ENCODE results near the gene OTOF. TPM values are rescaled to one million over a fixed set of nuclear protein-coding genes. Genes with fewer than 3 reads are reported as not detected.

OTOF gene
- total and polyA plus RNA-seq, 2 of the 4 experiments (the other 2 are of a cell fraction), result 0.03 TPM; not detected in 1

DNA sequence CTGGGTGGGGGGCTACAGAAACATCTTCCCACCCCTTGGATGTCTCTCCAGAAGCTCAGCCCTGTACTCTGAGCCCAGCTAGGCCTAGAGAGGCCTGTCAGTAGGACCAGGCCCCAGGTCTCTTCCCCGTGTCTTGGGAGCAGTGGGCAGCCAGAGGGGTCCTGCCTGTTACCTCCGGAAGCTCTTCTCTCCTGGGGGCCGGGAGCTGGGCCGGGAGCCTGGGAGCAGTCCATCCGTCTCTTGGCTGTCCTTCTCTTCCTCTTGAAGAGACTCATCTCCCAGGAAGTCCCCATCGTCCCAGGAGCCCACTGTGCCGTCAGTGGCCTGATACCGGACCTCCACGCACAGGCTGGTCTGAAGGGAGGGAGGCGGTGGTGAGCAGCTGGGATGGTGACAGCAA is 38.3 kb upstream of the OTOF start:
- in situ Hi-C loops (cut with MboI; ENCODE audit: low sequenced_read_pairs), result no loop called here
- Histone ChIP-seq H2BK15ac (ENCODE audit: low read depth, low read length) (no peak overlapping the region), H3K79me1 (ENCODE audit: low read depth in 1 of 2, low read length in 2 of 2) (no peaks in the 10 kb centered on the region), H2BK5ac (ENCODE audit: low read depth, low read length, poor library complexity, severe bottlenecking) (no peak overlapping the region), H3K9me3 (ENCODE audit: control insufficient read depth, insufficient read depth, low read length) (no peaks in the 10 kb centered on the region), H3K14ac (replicated peaks; ENCODE audit: low read depth, low read length) (no peak overlapping the region), H3K23ac (ENCODE audit: low read depth, low read length) (no peak overlapping the region), H3K9me1 (ENCODE audit: insufficient read depth, low read length) (no peaks in the 10 kb centered on the region), H3K27ac (ENCODE audit: insufficient read depth, low read length) (no peak overlapping the region), H3K4ac (ENCODE audit: low read depth, low read length) (no peak overlapping the region), H3K56ac (ENCODE audit: extremely low read depth, insufficient read depth, low read length) (no peak overlapping the region), H4K91ac (ENCODE audit: insufficient read depth, low read depth, low read length) (no peak overlapping the region), H3K4me1 (ENCODE audit: control insufficient read depth, insufficient read depth, low read length) (no peaks in the 10 kb centered on the region), H3K18ac (ENCODE audit: low read depth, low read length) (no peak overlapping the region), H2BK120ac (ENCODE audit: low read depth, low read length) (no peak overlapping the region), H4K20me1 (ENCODE audit: insufficient read depth, low read length) (no peaks in the 10 kb centered on the region), H3K27me3 (ENCODE audit: control insufficient read depth, insufficient read depth, low read length) (peaks cover 64% of the 10 kb centered on the region), H2AFZ (replicated peaks; ENCODE audit: low read length, poor library complexity) (no peak overlapping the region), H4K5ac (ENCODE audit: low read depth, low read length) (no peak overlapping the region), H4K8ac (ENCODE audit: low read depth in 2 of 2, low read length in 2 of 2) (no peak overlapping the region), H2AK5ac (ENCODE audit: low read depth, low read length) (no peak overlapping the region), H2BK20ac (ENCODE audit: low read depth, low read length) (no peak overlapping the region), H2AK9ac (replicated peaks; ENCODE audit: low read depth, low read length, poor library complexity) (no peak overlapping the region), H3K36me3 (ENCODE audit: control insufficient read depth, insufficient read depth, low read length) (no peaks in the 10 kb centered on the region), H3K4me3 (ENCODE audit: insufficient read depth, low read depth, low read length) (no peak overlapping the region), H3K4me2 (ENCODE audit: low read depth, low read length) (no peak overlapping the region), H3K9ac (ENCODE audit: low read depth, low read length) (no peak overlapping the region)
- no peak for DNase-seq
- 64% methylated on average over 5 of the region's 10 CpGs; no CpG with 5 or more reads in 1 of the 2 experiments for WGBS, 2 experiments (ENCODE audit: extremely low coverage in 2 of 2, insufficient read length in 1 of 2)
- no TSS peak for BruUV-seq (replicated peaks)
- no peak for ATAC-seq (ENCODE audit: low read depth)
- CTCF ChIA-PET, result no interaction called here
- POLR2A ChIA-PET (ENCODE audit: unreplicated experiment), result no interaction called here
- intact Hi-C loops (cut with micrococcal nuclease), result no loop called here
- dilution Hi-C loops (cut with HindIII; ENCODE audit: low sequenced_read_pairs, unreplicated experiment), result no loop called here
- TF ChIP-seq SMC3 (IDR thresholded peaks at IDR 0.05; ENCODE audit: low read depth, low read length), result no peak
